Right ventricle myocardium inferior (tissue), 1 donor: ENCODE results near the gene MRPS11. TPM values are rescaled to one million over a fixed set of nuclear protein-coding genes. Genes with fewer than 3 reads are reported as not detected.
"Not testable (repeated sequence)": the region's sequence is repeated elsewhere in the genome, so short reads cannot be mapped to it uniquely, and the experiment has no call there.

Source experiments
- ATAC-seq: fragments of 200-7000 bp; cut with Tn5 transposase; one replicate; pipeline ENCODE4 v1.9.1; 2020; ENCODE audit warnings: mild to moderate bottlenecking, moderate library complexity
- DNase-seq: peaks from one replicate; pipeline ENCODE4 v3.0.0; 2021; ENCODE audit errors: missing footprints
- intact Hi-C: fragments of 100-400 bp; cut with DNase I; formaldehyde crosslinking; loops from one replicate; pipeline ENCODE4 v1.11.0; 2022
- long read RNA-seq: library from polyadenylated mRNA; unstranded; transcript quantifications from one replicate; pipeline ENCODE4 v2.0.0, GENCODE V29; 2021
- total RNA-seq: library from RNA; stranded (reverse); fragmentation: NEBNext Ultra II Directional; extraction: Animal tissue kit (Norgen Biotek cat#: 25700); gene quantifications from one replicate; pipeline ENCODE4 v1.2.1, GENCODE V29; 2021
- donor health status: DM: no; HTN: yes; CAD: no; lungs with severe emphysema.

MRPS11 gene
- 75.2 TPM for total RNA-seq
- long read RNA-seq, transcript MRPS11-201 (6 exons, 3,644 nt): major isoform, 18 of 22 reads
- long read RNA-seq, partial matches to known transcripts: 1 of 22 reads
- long read RNA-seq, other reads (novel, unspliced or antisense): 2 of 22 reads

DNA sequence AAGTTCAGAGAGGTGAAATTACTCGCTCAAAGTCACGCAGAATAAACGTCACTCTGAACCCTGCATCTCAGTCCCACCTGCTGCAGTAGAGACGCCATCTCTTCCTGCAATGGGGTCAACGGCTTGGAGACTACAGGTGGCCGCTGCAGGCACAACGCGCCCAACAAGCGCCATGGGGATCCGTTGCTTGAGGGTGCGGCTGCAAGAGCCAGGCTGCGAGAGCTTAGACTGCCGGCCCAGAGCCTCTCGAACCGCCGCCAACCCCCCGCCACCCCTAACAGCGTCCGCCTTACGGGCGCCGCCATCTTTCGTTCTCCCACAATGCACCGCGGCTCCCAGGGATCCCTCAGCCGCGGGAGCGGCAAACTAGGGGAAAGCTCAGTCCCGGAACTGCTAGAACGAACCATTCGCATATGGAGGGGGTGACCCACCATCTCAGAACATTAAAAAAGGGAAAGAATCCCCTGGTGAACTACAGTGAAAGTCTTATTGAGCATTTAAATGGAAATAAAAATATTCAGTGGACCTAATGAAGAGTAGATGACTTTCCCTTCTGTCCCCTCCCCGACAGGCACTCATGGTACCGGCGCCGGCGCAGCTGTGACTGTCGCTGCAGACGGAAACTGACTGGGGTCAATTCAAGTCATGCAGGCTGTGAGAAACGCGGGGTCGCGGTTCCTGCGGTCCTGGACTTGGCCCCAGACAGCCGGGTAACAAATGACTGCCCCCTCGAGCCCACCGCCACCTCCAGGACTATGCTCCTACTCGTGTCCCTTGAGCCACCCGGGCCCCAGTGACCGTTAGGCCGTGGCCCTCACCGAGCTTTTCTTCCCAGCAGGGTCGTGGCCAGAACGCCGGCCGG is at the start of gene MRPS11, which contains the start of gene MRPL46:
TSS of gene MRPS11 (plus strand) at position 636 of the 862 bp plus-strand sequence. CDS start at position 646, 10 bp downstream.
TSS of gene MRPL46 (minus strand) at position 316 of the 862 bp plus-strand sequence. CDS start at position 305, 11 bp downstream.
- peak; percentile 93 for DNase-seq
- ATAC-seq: peak; percentile 98
- intact Hi-C loops: no loop called here

DNA sequence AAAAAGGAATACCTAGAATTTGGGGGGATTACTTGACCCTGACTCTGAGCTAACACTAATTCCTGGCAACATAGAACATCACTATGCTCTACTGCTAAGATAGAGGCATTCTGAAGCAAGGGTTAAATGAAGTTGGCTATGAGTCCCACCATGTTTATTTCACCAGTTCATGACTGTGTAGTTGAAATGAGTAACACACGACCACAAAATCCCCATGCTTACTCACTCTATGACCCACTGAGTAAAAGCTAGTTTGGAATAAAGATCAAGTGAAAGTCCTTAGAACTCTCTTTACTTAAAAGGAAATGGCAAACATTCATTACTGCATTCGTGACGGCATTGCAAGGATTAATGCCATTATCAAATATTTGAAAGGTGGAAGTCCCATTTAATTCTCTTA is 47.7 kb upstream of the MRPS11 start:
- DNase-seq (no peak), ATAC-seq (no peak)
- intact Hi-C loops: no loop called here

DNA sequence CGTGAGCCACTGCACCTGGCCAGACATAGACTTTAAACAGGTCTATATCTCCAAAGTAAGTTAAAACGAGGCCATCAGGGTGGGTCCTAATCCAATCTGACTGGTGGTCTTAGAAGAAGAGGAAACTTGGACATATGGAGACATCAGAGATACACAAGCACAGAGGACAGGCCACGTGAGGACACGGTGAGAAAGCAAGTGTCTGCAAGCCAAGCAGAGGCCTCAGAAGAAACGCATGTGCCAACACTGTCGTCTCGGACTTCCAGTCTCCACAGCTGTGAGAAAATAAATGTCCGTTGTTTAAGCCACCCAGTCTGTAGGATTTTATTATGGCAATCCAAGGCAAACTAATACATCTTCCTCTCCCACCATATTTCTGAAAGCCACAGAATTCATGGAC is 44.2 kb upstream of the MRPS11 start:
- no peak for DNase-seq
- no peak for ATAC-seq
- intact Hi-C loops: no loop called here

DNA sequence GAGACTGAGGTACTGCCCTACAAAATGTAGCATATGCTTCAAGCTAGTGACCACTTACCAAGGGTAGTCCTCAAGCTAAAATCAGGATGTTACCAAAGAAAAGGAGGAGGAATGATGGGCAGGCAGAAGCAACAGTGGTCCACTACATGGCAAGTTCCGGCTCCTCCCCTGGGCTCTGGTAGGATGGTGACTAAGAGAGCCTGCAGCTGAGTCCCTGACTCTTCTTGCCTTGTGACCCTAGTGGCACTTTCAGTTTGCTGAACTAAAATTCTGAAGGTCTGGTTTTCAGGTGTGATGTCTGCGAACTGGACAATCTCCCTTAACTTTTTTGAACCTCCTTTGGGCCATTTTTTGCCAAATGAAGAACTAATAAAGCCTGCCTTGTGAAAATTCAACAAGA is 41.2 kb upstream of the MRPS11 start:
- ATAC-seq (no peak), DNase-seq (no peak)
- intact Hi-C loops: no loop called here

DNA sequence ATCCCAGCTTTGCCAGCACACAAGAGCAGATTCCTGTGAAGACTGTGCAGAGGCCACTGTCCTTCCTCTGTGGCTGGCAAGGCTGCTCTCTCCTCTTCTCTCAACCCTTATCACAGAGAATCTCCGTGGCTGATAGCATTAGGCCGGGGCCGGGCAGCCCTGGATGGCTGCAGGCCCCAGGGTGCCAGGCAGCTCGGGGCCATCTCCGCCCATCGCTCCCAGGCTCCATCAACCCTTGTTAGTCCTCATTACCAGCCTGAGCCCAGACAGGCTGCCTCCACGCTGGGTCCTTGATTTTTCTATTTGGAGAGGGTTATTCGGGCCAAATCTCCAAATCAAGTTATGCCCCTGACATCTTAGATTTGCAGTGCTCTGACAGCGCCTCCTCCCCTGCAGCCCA is 39.5 kb upstream of the MRPS11 start:
- intact Hi-C loops: no loop called here
- ATAC-seq: no peak
- DNase-seq: no peak

DNA sequence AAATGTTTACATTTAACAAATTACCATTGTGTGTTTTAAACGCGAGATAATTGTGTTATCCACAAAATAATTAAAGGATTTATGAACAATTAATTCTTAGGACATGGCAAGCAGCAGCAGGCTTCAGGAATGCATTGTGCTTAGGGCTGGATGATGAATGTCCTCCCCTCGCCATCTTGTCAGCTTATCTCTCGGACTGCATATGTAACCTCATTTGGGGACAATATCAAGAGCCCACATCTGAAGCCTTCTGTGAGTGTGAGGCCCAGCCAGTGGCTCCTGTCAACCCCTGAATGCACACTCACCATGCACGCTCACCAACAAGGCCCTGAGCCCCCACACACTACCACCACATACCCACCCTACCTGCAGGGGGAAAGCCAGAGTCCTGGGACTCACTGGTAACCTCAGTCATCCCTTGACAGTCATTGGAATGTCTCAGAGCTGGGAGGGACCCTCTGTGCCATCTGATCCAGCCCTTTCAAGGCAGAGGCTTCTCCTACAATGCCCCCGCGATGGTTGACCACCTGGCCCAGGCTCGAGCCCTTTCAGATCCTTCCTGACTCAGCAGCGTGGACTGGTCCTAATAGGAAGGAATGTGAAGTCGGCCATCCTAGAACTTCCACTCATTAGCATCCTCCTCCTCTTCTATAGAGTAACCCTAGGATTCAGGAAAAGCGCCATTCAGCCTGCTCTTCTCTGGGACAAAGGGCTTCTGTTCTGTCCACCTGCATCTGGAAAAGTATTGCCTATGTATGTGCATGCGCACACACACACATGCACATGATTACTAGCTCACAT is 38.5 kb upstream of the MRPS11 start:
- DNase-seq (no peak), ATAC-seq (no peak)
- intact Hi-C loops: no loop called here

DNA sequence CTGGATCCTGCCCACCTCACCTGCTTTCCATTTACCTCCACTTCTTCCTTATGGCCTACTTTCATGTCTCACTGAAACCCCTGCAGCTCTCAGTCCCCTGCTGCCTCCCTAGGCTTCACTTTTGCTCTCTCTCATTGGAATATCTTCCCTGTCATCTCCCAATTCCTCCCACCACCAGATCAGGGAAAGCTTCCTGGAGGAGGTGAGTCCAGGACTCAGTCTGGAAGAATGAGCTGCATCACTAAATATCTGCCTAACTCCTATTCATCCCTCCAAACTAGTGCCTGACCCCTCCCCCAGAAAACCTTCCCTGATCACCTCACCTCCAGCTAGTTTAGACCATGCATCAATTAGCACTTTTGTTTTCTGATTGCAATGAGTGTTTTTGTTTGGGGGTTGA is 37.5 kb upstream of the MRPS11 start:
- no peak for ATAC-seq
- no peak for DNase-seq
- intact Hi-C loops: no loop called here

DNA sequence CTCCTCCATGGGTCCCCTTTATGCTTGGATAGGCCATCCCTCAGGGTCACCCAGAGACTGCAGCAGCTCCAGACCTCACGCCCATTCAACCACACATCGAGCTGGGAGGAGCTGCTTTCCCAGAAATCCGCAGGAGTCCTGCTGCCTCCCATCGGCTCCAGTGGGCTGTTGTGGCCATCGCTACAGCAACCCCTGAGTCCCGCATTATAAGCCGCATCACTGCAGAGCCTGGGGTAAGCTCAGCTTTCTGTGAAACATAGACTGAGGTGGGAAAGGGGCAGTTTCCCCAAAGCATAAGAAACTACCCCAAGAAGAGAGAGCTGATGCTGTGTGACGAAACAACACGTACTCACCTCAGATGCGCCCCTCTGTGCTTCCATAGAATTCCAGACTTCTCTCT is 36.1 kb upstream of the MRPS11 start:
- ATAC-seq: no peak
- DNase-seq: no peak
- intact Hi-C loops: no loop called here

DNA sequence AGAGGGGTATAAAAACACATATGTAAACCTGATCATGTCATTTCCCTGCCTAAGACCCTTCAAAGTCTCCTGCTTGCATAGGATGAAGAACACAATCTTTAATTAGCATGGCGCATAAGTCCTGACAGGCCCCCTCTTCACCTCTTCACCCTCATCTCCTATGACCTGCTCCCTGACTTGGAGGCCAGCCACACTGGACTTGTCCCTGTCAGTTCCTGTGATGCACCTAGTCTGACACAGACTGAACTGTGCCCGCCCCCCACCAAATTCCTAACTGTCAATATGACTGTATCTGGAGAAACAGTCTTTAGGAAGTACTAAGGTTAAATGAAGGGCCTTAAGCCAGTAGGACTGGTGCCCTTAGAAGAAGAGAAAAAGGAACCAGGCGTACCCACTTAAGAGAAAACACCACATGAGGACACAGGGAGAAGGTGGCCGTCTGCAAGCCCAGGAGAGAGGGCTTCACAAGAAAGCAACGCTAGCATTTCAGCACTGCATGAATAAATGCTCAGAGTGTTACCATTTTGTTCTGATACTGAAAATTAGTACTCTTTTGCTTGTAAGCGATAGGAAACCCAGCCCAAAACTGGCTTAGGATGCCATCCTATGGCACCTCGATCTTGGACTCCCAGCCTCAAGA is 34.3 kb upstream of the MRPS11 start:
- ATAC-seq (no peak), DNase-seq (no peak)
- intact Hi-C loops: no loop called here

DNA sequence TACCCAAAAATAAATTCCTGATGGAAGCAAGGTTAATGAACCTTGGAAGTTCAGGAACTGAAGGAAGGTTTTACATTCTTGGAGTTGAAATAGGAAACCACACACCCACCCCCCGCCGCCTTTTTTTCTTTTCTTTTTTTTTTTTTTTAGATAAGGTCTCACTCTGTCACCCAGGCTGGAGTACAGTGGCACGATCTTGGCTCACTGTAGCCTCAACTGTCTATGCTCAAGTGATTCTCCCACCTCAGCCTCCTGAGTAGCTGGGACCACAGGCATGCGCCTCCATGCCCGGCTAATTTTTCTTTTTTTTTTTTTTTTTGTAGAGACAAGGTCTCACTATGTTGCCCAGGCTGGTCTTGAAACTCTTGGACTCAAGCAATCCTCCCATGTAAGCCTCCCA is 33.4 kb upstream of the MRPS11 start:
- ATAC-seq, intact Hi-C loops, DNase-seq: not testable (repeated sequence)

DNA sequence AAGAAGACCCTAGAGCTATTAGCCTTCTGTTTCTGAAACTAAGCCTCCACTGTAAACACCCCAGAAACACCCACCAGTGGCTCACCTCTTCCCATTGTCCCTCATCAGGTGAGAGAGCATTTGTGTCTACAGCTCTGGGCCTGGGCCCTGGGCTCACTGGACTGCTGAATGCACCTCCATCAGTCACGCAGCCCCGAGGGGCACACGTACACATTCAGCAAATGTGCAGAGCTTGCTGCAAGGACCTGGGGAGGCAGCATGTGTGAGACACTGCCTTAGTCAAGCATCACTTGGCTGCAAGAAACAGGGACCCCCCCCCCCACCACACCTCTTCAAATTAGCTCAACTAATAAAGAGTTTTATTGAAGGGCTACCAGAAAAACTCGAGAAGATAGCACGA is 29.3 kb upstream of the MRPS11 start:
- ATAC-seq: no peak
- intact Hi-C loops: no loop called here
- DNase-seq: no peak

DNA sequence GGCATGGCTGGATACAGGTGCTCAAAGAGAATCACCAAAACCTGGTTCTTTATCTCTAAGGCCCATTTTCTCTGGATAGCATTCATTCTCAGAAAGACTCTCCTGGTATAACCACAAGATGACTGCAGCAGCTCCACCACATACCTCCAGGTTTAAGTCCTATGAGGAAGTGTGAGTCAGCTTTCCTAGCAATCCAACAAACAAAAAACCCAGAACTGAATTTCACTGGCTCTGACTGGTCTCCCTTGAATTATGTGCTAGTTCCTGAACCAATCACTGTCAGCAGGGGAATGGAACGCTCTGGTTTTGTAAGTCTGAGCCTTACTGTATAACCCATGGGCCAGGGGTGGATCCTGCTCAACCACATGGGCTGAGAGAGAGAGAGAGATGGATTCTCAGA is 27.5 kb upstream of the MRPS11 start:
- intact Hi-C loops: no loop called here
- DNase-seq: no peak
- no peak for ATAC-seq

DNA sequence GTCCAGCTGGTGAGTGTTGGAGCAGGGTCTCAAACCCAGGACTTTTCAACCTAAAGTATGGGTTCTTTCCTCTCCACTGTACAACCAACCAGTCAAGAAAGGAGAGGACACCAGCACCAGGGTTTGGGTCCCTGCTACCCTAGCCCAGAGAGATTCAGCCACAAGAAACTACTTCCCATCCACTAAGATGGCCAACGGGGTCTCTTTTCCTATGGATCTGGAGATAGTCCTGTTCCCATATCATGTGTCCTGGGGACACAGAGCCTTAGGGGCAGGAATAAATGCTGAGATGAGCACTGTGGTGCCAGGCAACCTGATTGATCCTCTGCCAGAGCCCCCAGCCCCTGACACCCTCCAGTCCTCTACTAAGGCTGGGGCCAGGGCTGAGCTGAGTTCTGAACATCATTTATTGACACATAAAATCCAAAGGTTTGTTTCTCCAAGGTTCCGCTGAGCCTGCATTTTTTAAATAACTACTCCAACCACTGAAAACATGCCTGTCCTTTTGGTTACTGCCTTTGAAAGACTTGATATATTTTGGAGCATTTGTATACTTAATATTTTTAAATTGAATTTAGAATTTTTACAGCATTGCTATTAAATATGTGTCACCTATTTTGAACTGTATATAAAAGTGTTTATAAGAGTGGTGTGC is 26.3 kb upstream of the MRPS11 start:
- intact Hi-C loops: no loop called here
- ATAC-seq: no peak

DNA sequence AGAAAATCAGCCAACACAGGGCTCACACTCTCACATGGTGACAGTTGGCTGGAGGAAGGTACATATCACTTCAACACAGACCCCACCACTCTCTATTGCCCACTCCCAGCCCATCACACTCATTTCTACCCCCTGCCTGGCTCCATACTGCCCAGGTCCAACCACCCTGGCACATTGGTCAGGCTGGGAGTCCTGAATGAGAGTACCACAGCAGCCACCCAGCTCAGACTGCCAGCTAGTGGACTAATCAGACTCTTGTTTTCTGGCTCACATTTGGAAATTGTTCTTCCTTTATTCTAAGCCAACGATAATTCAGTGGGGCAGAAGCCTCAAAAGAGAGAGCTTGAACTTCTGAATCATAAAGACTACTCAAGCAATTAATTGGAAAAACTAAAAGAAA is 20.3 kb upstream of the MRPS11 start:
- intact Hi-C loops: loop anchor here (5.0 kb wide), 1 partner anchor 115 kb away; no protein-coding TSS in a partner anchor
- ATAC-seq: no peak
- no peak for DNase-seq

More for the DNA sequence above, 26.3 kb upstream of the MRPS11 start:
- DNase-seq: no peak

DNA sequence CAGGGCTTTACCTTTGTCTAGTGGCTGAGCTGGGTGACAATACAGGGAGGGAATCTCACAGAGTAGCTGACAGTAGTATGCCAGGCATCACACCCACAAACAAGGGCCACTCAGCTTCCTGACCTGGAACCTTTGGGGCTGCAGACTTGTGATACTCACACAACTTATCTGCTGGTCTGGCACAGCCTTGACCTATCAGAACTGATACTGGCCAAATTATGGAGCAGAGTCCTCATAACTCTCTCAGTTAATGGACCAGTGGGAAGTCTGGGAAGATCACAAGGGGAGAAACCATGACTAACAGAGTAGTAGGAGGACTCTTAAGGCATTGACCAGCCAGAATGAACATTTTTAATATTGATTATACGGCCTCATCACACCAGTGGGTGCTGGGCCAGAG is 19.8 kb upstream of the MRPS11 start:
- DNase-seq (no peak), ATAC-seq (no peak)
- intact Hi-C loops: loop anchor here (5.0 kb wide), 1 partner anchor 115 kb away; no protein-coding TSS in a partner anchor

DNA sequence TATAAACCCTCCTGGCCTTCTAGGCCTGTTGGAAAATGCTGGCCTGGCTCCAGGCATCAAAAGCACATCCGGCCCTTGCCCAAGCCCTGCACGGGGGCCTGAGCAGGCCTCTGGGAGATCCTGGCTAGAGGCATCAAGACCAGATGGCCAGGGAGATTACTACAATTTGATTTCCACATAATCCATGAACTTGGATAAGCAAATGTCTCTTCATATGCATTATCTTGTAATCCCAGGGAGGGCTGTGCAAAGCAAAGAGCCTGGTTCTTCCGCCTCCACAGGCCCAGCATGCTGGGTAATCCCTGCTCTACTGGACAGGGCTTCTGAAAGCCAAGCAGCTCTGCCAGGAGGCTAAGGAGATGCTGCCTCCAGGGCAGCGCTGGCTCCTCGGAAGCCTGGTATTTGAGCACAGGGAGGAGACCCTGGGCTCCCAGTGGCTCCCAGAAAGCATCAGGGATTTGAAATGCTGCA is 18.5 kb upstream of the MRPS11 start:
- ATAC-seq (no peak), DNase-seq (no peak)
- intact Hi-C loops: loop anchor here (5.0 kb wide), 1 partner anchor 117 kb away; no protein-coding TSS in a partner anchor

DNA sequence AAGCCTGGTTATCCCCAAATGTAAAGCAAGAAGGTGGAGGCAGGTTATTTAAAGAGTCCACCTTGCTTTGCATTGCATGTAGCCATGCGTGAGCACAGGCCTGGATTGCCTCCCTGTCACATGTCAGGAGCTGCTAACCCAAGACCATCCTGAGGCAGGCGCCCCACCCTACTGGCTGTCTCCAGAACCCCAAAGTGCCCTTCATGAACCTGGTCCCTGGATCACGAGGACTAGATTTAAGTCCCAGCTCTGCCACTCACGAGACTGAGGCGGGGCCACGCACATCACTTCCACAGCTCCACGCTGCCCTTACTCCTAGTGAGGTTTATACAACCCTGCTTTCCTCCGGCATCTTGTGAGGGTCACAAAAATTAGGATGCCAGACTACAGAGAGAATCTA is 17.9 kb upstream of the MRPS11 start:
- ATAC-seq (no peak), DNase-seq (no peak)
- intact Hi-C loops: loop anchor here (5.0 kb wide), 1 partner anchor 117 kb away; no protein-coding TSS in a partner anchor

DNA sequence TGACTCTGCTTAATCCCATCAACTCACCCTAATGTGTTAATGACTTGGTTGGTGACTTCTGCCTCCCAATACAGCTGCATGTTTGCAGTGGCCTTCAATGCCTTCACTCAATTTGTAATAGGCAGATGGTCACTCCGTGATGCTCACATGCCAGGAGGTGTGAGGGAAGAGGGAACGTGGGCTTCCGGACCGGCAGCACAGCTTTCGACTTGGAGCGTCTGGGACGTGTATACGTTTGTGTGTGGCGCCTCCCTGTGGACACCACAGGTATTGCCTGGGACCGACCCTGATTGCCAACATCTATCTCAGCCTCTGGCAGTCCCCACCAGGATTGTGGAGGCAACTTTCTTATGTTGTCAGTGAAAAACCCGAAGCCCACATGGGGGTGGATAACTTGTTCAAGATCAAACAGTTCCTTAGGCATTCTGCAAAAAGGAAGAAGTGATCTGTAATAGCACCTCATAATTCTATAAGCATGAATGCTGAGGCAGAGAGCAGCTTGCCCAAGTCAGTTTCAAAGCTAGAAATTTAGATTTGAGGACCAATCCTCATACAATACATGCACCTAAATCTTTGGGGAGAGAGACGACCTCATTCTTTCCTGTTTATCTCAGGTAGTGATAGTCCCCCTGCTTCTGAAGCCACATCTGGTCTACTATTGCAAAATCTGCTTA is 17.2 kb upstream of the MRPS11 start:
- intact Hi-C loops: loop anchor here (5.0 kb wide), 1 partner anchor 188 kb away; no protein-coding TSS in a partner anchor
- DNase-seq (no peak), ATAC-seq (peak; percentile 37)
